GM18511 (cell line): Measurements from ENCODE around the gene ELP4.
"Not testable (repeated sequence)": the region's sequence is repeated elsewhere in the genome, so short reads cannot be mapped to it uniquely, and the experiment has no call there.

Experiments
- ATAC-seq: cut with Tn5 transposase; IDR thresholded peaks from one replicate; pipeline ENCODE4 v1.9.1; 2021; ENCODE audit warnings: mild to moderate bottlenecking, moderate library complexity; ENCODE audit not compliant: unreplicated experiment

ELP4 gene

GRCh38 chr11:31535479-31535878 is 25.9 kb downstream of the ELP4 start:
- ATAC-seq, result no peak

- ATAC-seq, result no peak
Observed at GRCh38 chr11:31542862-31543261, 33.3 kb downstream of the ELP4 start.

- no peak for ATAC-seq
Observed at GRCh38 chr11:31555938-31556337, 46.4 kb downstream of the ELP4 start.

- ATAC-seq, result no peak
Observed at GRCh38 chr11:31558001-31558400, 48.4 kb downstream of the ELP4 start.

- no peak for ATAC-seq
Observed at GRCh38 chr11:31560842-31561476, 51.4 kb downstream of the ELP4 start.

- ATAC-seq, result not testable (repeated sequence)
Observed at GRCh38 chr11:31564517-31564916, 55.0 kb downstream of the ELP4 start.

GRCh38 chr11:31574133-31574532 is 64.6 kb downstream of the ELP4 start:
- ATAC-seq, result not testable (repeated sequence)

DNA sequence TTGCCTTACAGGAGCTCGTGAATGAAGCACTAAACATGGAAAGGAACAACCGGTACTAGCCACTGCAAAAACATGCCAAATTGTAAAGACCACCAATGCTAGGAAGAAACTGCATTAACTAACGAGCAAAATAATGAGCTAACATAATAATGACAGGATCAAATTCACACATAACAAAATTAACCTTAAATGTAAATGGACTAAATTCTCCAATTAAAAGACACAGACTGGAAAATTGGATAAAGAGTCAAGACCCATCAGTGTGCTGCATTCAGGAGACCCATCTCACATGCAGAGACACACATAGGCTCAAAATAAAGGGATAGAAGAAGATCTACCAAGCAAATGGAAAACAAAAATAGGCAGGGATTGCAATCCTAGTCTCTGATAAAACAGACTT is 66.2 kb downstream of the ELP4 start:
- not testable (repeated sequence) for ATAC-seq

DNA sequence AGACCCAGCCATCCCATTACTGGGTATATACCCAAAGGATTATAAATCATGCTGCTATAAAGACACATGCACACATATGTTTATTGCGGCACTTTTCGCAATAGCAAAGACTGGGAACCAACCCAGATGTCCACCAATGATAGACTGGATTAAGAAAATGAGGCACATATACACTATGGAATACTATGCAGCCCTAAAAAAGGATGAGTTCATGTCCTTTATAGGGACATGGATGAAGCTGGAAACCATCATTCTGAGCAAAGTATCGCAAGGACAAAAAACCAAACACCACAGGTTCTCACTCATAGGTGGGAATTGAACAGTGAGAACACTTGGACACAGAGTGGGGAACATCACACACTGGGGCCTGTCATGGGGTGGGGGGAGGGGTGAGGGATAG is 69.8 kb downstream of the ELP4 start:
- not testable (repeated sequence) for ATAC-seq

- no peak for ATAC-seq
Observed at GRCh38 chr11:31582697-31583096, 73.1 kb downstream of the ELP4 start.

- no peak for ATAC-seq
Observed at GRCh38 chr11:31598454-31598853, 88.9 kb downstream of the ELP4 start.

GRCh38 chr11:31601635-31602282 is 92.2 kb downstream of the ELP4 start:
- ATAC-seq, result no peak

- ATAC-seq, result no peak
Observed at GRCh38 chr11:31606893-31607292, 97.3 kb downstream of the ELP4 start.

GRCh38 chr11:31607914-31608313 is 98.3 kb downstream of the ELP4 start:
- ATAC-seq, result no peak

DNA sequence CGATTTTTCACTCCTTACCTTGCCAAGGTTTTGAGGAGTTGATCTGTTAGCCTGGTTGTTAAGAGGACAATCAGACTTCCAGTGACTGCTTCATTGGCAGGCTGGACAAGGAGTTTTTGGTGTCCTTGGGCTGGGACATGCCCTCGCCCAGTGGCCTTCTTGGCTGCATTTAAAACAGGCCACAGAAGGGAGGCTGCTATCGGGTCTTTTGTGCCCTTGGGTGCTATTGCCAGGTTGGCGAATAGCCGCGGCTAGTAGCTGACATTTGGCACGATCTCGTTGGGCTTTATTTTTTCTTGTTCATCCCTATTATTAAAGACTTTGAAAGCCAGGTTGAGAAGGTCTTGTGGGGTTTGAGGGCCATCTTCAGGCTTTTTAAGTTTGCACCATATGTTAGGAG is 99.4 kb downstream of the ELP4 start:
- ATAC-seq, result no peak

GRCh38 chr11:31610544-31610943 is 101.0 kb downstream of the ELP4 start:
- ATAC-seq, result no peak

GRCh38 chr11:31617246-31617645 is 107.7 kb downstream of the ELP4 start:
- ATAC-seq, result no peak

- ATAC-seq, result peak; percentile 72
Observed at GRCh38 chr11:31619980-31620379, 110.4 kb downstream of the ELP4 start.

DNA sequence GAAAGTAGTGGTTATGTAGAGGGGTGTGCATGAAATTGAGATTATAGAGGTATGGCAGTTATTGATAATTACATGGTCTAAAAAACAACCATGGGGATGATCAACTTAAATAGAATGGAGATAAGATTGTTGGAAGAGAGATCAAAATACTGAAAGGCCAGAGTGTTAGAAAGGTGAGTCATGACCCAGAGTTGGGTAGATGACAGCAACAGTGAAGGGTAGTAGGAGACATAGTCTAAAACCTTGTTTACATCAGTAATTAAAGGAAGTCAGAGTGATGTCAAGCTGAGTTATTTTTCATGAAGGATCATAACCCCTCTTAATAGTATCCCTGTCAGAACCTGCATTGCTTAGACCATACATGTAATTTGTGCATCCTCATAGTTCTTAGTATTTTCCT is 110.9 kb downstream of the ELP4 start:
- ATAC-seq, result peak; percentile 52

- no peak for ATAC-seq
Observed at GRCh38 chr11:31625868-31626267, 116.3 kb downstream of the ELP4 start.

DNA sequence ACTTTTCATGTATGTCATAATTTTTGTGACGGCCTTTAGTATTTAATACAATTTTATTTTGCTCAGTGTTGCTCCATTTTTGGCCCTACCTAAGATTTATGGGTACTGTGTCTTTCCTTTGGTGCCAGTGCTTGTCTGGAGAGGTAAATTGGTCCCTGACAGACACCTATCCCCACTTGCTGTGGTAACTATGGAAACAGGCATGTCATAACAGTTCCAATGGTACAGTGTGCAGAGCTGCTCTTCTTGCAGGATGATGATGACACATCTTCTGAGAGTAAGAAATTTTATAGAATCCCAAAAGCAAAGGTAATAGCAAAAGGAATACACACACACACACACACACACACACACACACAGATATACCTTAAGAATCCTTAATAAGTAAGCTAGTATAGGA is 118.5 kb downstream of the ELP4 start:
- ATAC-seq, result no peak

GRCh38 chr11:31636983-31637382 is 127.4 kb downstream of the ELP4 start:
- no peak for ATAC-seq

- no peak for ATAC-seq
Observed at GRCh38 chr11:31640611-31641010, 131.0 kb downstream of the ELP4 start.
